NCI-H1105 treated with DMSO at 0.1 percent for 48 hours (cell line): Measurements from ENCODE around the gene FKRP.

Experiments
- DNase-seq: peaks from one replicate; lab custom pipeline; 2025; lab: John Stamatoyannopoulos, UW

FKRP gene

DNA sequence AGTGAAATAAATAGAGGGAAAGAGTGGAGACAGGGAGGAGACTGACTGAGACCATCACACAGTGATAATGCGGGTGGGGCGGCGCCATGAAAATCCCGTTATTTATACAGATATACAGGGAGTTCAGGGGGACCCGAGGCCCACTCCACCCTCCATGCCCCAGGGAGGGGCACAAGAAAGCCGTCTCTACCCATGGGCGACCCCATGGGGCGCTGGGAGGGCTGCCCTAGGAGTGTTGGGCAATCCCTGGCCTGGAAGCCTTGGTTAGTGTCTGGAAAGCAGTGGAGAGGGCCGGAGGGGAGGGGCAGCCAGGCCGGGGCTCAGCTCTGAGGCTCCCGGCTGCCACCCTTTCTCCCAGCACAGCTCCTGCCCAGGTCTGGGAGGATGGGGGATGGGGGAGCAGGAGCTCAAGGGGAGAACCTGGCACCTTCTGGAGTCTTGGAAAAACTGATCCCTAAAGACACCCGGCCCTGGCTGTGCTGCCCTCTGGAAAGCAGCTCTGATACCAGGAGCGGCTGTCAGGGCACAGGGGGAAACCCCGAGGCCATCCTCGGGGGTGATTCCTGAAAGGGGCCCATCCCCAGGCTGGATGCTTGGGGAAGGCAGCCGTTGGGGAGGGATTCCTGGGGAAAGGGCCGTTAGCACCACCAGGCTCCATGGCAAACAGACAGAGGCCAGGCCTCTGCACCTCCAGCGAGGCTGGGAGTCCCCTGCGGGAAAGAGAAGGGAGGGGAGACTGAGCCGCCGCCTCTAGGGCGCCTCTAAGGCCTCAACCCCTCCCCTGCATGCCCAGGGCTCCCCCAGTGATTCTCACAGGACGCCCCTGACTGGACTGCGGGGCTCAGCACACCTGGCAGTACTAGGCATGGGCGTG, 26.0 kb upstream of the FKRP start:
- no peak for DNase-seq

DNA sequence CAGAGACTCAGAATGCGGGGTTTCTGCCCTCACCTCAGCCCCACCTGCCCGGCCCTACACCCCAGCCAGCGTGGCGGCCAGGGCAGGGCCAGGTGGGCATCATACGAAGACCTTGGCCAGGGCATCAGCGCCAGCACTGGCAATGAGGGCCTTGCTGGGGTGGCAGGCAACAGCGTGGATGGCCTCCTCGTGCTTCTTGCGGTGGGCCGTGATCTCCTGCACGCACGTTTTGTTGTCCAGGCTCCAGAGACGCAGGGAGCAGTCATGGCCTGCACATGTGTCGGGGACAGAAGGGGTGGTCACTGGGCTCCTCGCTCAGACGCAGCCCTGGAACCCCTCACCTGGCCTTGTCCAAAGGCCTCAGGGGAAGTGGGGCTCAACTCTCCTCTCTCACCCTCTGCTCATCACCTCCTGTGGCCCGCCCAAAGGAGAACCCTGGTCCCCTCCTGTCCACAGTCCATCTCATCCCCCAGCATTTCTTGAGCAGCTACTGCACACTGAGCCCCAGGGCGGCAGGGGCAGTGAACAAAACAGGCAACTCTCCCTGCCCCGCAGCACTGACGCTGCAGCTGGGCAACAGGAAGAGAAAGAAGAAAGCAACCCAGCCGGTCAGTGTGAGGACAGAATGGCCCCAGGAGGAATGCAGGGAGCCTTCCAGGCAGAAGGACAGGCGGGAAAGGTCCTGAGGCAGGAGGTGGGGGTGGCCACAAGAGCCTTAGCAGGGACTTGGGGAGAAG, 25.2 kb upstream of the FKRP start:
- DNase-seq = no peak

DNA sequence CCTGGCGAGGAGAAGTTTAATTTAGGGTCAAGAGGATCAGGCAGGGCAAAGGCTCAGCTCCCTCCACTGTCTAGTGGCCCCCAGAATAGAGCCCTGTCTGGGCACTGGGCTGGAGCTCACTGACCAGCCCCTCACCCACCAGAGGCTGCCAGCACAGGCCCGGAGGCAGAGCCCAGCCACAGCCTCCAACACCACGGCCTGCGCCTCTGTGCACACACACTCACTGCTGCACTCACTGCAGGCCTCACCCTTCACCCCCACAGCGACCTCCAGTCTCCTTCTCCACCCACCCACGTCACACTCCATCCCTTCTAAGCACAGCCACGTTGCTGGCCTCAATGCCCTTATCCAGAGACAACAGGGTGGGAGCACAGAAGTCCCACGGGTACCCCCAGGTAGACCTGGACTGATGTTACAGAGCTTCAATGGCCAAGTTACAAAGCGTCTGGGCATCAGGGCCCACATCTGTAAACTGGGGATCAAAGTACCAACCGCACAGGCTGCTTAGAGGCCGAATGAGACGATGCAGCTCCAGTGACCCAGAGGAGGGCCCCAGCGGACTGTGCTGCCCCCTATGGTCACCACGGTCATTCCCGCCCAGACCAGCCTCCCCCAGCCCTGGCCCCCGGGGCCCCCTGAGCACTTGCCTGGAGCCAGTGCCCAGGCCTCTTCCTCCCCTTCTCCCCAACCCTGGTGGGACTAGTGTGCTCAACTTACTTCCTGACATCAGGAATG, 24.4 kb upstream of the FKRP start:
- DNase-seq = no peak

- DNase-seq = no peak
These were observed 23.9 kb upstream of the FKRP start for GRCh38 chr19:46722004-46722380.

DNA sequence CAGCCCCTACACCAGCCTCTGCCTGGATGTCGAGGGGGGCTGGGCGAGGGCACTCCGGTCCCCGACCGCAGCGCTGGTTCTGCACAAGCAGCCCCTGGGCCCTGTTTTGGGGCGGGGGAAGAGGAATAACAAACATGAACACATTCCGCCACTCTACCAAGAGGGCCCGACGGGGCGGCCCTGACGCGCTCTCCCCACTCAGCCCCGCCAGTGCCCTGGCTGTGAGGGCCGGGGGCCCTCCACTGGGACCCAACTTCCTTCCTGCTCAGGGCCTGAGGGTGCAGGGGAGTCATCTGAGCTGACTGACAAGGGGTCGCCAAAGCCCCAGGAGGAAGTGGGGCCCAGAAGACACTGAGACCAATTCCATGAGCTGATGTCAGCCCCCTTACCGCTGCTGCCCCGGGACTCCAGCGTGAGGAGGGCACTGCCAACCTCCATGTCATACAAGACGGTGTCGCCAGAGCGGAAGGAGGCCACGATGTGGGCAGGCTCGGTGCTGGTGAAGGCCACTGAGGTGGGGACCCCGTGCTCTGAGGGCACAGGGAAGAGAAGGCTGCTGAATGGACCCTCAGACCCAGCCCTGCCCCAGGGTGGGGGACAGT, 23.3 kb upstream of the FKRP start:
- no peak for DNase-seq

- DNase-seq = no peak
These were observed 22.8 kb upstream of the FKRP start for GRCh38 chr19:46723023-46723461.

- no peak for DNase-seq
These were observed 22.4 kb upstream of the FKRP start for GRCh38 chr19:46723471-46723870.

GRCh38 chr19:46724468-46724867, 21.4 kb upstream of the FKRP start:
- no peak for DNase-seq

DNA sequence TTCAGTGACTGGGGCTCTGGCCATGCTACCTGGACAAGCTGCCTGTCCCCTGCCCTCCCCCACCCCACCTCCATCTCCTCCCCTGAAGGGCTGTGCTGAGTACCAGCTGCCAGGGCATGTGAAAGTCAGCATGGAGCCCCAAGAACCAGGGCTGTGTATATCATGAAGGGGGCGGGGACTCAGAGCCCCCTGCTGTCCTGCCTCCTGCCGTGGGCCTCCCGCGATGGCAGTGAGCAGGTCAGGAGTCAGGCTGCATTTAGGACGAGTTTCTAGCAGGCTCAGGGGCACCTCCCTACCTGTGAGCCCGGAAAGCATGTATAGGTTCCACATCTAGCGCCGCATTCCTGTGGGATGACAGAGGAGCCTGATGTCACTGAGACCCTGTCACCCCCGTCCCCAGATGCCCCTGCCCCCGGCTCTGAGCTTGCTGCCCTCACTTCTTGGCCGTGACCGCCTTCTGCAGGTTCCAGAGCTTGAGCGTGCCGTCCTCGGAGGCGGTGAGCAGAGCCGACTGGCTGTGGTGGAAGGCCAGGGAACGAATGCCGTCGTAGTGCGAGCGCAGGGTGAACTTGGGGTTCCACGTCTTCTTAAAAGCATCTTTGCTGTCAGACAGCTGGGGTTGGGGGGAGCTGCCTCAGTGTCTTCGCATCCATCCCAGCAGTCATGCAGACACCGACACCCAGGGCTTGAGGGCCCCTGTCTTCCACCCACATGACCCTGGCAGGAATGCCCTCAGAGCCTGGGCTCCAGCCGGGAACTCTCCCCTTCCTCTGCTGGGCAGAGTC, 20.6 kb upstream of the FKRP start:
- no peak for DNase-seq

GRCh38 chr19:46725859-46726393, 19.9 kb upstream of the FKRP start:
- DNase-seq = no peak

DNA sequence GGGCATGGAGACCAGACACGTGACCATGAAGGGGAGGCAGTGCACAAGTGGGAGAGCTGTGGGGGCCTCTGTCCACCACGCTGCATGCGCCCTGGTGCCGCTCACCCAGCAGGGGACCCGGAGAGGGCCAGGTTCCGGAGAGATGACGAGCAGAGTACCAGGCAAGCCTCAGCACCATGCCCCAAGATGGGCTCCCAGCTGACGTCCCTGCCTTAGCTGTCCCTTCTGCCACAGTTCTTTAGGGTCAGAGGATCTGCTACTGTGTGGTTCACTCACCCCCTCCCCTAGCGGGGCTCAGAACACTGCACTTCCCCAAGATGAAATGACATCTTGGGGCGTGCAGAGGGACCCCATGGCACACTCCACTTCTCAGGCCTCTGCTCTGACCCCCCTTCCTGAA, 19.3 kb upstream of the FKRP start:
- DNase-seq = no peak

DNA sequence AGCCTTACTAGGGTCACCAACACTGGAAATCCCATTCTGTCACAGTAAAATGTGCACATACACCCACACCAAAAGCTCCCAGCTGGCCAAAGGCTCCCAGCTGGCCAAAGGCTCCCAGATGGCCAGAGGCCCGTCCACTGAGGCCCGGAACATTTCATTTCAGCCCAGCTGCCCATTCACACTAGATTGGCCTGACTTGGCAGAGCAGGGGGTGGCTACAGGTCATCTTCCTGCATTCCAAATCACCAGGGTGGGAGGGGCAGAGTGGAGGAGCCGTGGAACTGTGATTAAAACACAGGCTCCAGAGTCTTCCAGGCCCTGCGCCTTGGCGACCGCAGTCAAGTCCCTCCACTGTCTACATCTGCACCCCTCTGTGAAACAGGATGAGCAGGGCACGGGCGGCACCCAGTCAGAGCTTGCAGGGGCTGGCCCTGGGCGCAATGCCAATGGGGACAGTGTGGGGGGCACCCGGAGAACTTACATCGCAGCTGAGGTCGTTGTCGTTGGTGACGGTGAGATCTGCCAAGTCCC, 18.8 kb upstream of the FKRP start:
- no peak for DNase-seq

DNA sequence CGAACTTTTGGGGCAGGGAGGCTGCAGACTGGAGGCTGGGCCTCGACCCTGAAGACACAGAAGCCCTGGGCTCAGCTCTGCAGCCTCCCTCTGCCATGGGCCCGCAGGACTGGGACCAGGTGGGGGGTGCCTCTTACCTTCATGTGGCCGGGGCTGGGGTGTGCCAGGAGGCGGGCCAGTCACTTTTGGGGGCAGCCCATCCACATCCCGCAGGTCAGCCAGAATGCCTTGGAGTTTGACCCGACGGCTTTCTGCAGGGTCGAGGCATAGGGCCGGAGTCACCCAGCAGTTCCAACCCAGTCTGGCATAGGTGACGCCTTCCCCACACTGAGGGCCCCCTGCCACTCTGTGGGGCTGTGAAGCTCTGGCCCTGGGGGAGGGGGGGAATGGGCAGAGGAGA, 18.1 kb upstream of the FKRP start:
- DNase-seq = no peak

- no peak for DNase-seq
These were observed 17.6 kb upstream of the FKRP start for GRCh38 chr19:46728208-46728607.

GRCh38 chr19:46728693-46729339, 17.0 kb upstream of the FKRP start:
- DNase-seq = no peak

DNA sequence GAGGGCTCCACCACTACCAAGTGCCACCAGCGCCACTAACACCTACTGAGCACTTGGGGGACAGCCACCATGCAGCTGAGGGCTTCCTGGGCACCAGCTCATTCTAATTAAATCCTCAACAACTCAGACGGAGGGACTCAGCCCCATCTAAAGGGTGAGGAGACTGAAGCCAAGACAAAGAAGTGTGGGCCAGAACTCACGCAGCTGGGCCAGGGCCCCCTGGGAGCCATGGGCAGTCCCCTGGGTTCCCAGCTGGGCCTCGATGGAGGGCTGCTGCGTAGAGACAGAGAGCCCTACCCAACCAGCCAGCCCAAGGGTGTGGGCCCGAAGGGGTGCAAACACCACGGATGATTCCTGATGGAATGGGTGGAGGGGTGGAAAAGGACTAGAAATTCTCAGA, 16.2 kb upstream of the FKRP start:
- no peak for DNase-seq

- no peak for DNase-seq
These were observed 15.7 kb upstream of the FKRP start for GRCh38 chr19:46730187-46730586.

DNA sequence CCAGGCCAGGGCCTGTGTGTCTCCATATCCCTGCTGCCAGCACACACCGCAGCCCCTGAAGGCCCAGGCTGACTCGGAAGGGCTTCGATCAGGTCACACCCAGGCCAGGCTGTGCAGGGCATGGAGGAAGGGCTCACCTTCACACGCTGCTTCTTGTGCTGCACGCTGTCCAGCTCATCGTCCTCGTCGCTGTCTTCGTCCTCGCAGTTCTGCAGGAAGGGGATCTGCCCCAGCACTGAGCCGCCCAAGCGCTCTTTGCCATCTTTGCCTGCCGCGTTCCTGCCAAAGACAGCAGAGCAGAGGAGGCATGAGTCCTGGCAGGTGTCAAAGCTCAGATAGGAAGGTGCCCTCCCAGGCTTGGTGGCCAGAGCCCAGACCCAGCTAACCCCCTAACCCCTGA, 15.3 kb upstream of the FKRP start:
- no peak for DNase-seq

DNA sequence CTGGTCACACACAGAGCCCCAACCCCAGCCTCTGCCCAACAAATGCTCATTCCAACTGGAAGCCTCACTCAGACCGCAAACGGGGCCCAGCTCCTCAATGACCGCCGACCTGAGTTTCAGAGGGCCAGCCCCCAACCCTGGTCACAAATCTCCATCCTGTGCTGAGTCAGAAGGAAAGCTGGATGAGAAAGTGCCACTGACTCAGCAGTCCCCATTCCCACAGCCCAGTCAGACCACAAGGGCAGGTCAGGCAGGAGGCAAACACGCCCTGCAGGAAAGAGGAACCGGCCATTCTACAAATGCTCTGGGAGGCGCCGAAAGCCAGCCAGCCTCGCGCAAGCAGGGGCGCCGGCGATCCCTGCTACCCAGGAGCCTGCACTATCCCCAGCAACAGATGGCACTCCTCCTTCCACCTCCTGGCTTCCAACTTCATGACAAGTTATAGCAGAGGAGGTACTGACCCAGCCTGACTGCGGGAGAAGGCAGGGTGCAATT, 14.8 kb upstream of the FKRP start:
- DNase-seq = no peak

DNA sequence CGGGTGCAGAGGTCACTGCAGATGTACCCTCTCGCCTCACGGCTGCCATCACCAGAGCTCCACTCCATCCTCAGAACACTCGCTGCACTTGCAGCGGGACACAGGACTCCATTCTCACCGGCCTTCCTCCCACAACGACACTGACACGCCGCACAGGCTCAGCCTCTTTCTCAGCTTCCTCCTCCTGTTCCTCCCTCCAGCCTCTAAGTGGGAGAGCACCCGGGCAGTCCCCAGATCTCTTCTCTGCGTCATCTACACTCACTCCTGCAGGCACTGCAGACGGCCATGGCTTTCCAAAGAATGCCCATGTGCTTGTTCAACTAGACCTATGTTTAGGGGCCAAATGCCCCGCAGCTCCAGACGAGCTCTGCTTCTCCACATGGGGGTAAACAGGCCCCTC, 14.3 kb upstream of the FKRP start:
- no peak for DNase-seq
